GM12878 (cell line): ENCODE results near the gene SLC25A11. TPM values are rescaled to one million over a fixed set of nuclear protein-coding genes. Genes with fewer than 3 reads are reported as not detected.

ENCODE experiments used
- ATAC-seq: fragments of 200-7000 bp; cut with Tn5 transposase; 3 replicates; pipeline ENCODE4 v1.9.1; 2020; ENCODE audit warnings: mild to moderate bottlenecking, moderate library complexity
- BruUV-seq: library from RNA; stranded (reverse); fragments of 400-500 nt; replicated peaks from 2 replicates; lab custom pipeline; 2021; lab: Mats Ljungman, UMichigan
- CTCF ChIA-PET: fragments of 300-600 bp; sonication (Branson Sonifier 250); formaldehyde crosslinking; extraction: SDS; loops from one replicate; lab custom pipeline; 2021; ENCODE audit warnings: inconsistent platforms; lab: Yijun Ruan, JAX
- POLR2A ChIA-PET: fragments of 350-600 bp; formaldehyde crosslinking; extraction: SDS; loops from one replicate; lab custom pipeline; 2021; ENCODE audit warnings: inconsistent platforms; lab: Charles Lee
- RAD21 ChIA-PET: fragments of 300-600 bp; sonication (Branson Sonifier 250); formaldehyde crosslinking; loops from one replicate; lab custom pipeline; 2023; ENCODE audit warnings: antibody characterized with exemption; ENCODE audit not compliant: unreplicated experiment; lab: Charles Lee
- SMC1A ChIA-PET: fragments of 300-600 bp; sonication (Branson Sonifier 250); formaldehyde crosslinking; loops from one replicate; lab custom pipeline; 2023; ENCODE audit not compliant: unreplicated experiment, uncharacterized antibody; lab: Charles Lee
- DNase-seq: peaks from one replicate; pipeline ENCODE4 v3.0.0-alpha.2; 2011; ENCODE audit warnings: low read depth, low spot score
- FAIRE-seq: peaks from 3 replicates; lab custom pipeline; 2011; peaks lifted over from hg19 to GRCh38; lab: Jason Lieb, UNC
- H2AFZ ChIP-seq: 2 replicates; pipeline ENCODE4 v1.6.0; 2011; ENCODE audit warnings: low read depth, low read length, control low read depth; ENCODE audit not compliant: control insufficient read depth
- H3K27ac ChIP-seq: 2 replicates; pipeline ENCODE4 v1.5.1; 2011; ENCODE audit warnings: control low read depth; ENCODE audit not compliant: control insufficient read depth, insufficient read depth
- H3K27me3 ChIP-seq, 2 experiments: replicated peaks in 1 of 2; 2 replicates each; pipeline versions ENCODE4 v1.6.0 to v1.6.1; 2011; ENCODE audit warnings: low read length in 1 of 2; ENCODE audit not compliant: control insufficient read depth in 2 of 2, insufficient read depth in 2 of 2
- H3K36me3 ChIP-seq, 2 experiments: 2 replicates each; pipeline ENCODE4 v1.5.1; 2011; ENCODE audit warnings: low read length in 1 of 2; ENCODE audit not compliant: control insufficient read depth in 2 of 2, insufficient read depth in 2 of 2
- H3K4me1 ChIP-seq: 2 replicates; pipeline ENCODE4 v1.6.1; 2011; ENCODE audit warnings: mild to moderate bottlenecking, low read length, moderate library complexity, mixed read lengths; ENCODE audit not compliant: control insufficient read depth, insufficient read depth
- H3K4me2 ChIP-seq: 2 replicates; pipeline ENCODE4 v1.6.0; 2011; ENCODE audit warnings: control low read depth; ENCODE audit not compliant: control insufficient read depth, insufficient read depth
- H3K4me3 ChIP-seq: fragments of 200-600 bp; sonication (generic); 2 replicates; pipeline ENCODE4 v1.5.1; 2016
- H3K79me2 ChIP-seq: 2 replicates; pipeline ENCODE4 v1.6.0; 2011; ENCODE audit warnings: low read length; ENCODE audit not compliant: control insufficient read depth, insufficient read depth
- H3K9ac ChIP-seq: 2 replicates; pipeline ENCODE4 v1.8.0; 2011; ENCODE audit warnings: low read length, control low read depth, mixed read lengths; ENCODE audit not compliant: control insufficient read depth, insufficient read depth
- H3K9me3 ChIP-seq: replicated peaks from 3 replicates; pipeline ENCODE4 v1.5.1; 2011; ENCODE audit warnings: mild to moderate bottlenecking, low read length; ENCODE audit not compliant: control insufficient read depth, insufficient read depth
- H4K20me1 ChIP-seq: 2 replicates; pipeline ENCODE4 v1.6.0; 2011; ENCODE audit not compliant: control insufficient read depth, insufficient read depth
- ATF2 ChIP-seq: IDR thresholded peaks from 2 replicates; pipeline ENCODE4 v1.6.1; 2012; ENCODE audit warnings: low read length, inconsistent platforms
- BHLHE40 ChIP-seq, 2 experiments: fragments of 450-650 bp in 1 of 2; IDR thresholded peaks; 2 replicates each; pipeline ENCODE4 v1.6.1; 2011 to 2017; ENCODE audit warnings: low read depth in 2 of 2, borderline replicate concordance in 1 of 2, improper control_type of control experiment in 1 of 2, low read length in 1 of 2, mild to moderate bottlenecking in 1 of 2
- CBX3 ChIP-seq: fragments of 200-600 bp; sonication (generic); IDR thresholded peaks from 2 replicates; pipeline ENCODE4 v1.6.1; 2016; ENCODE audit warnings: low read depth, borderline replicate concordance
- CHD1 ChIP-seq: IDR thresholded peaks from 2 replicates; pipeline ENCODE4 v1.6.1; 2012; ENCODE audit warnings: low read depth, low read length, improper control_type of control experiment
- ELK1 ChIP-seq: IDR thresholded peaks from 2 replicates; pipeline ENCODE4 v1.6.1; 2012; ENCODE audit warnings: low read depth, low read length, improper control_type of control experiment
- ETV6 ChIP-seq, 2 experiments: fragments of 450-650 bp in 1 of 2; IDR thresholded peaks in 1 of 2; conservative IDR thresholded peaks in 1 of 2; 2 replicates each; pipeline ENCODE4 v1.6.1; 2014; ENCODE audit warnings: antibody characterized with exemption in 1 of 2, borderline replicate concordance in 1 of 2, low read depth in 1 of 2, mild to moderate bottlenecking in 1 of 2, moderate library complexity in 1 of 2
- LARP7 ChIP-seq: fragments of 450-650 bp; IDR thresholded peaks from 2 replicates; pipeline ENCODE4 v1.6.1; 2017; ENCODE audit warnings: mild to moderate bottlenecking
- MXI1 ChIP-seq: fragments of 150-350 bp; IDR thresholded peaks from 2 replicates; pipeline ENCODE4 v1.6.1; 2011; ENCODE audit warnings: low read depth, mild to moderate bottlenecking, inconsistent platforms, low read length, improper control_type of control experiment
- NKRF ChIP-seq: fragments of 450-650 bp; conservative IDR thresholded peaks from 2 replicates; pipeline ENCODE4 v1.6.1; 2017; ENCODE audit warnings: mild to moderate bottlenecking, moderate library complexity
- POLR2AphosphoS2 ChIP-seq: IDR thresholded peaks from 2 replicates; pipeline ENCODE4 v1.6.1; 2011; ENCODE audit warnings: low read depth, mild to moderate bottlenecking, low read length, improper control_type of control experiment, moderate library complexity
- SMAD1 ChIP-seq: fragments of 450-650 bp; IDR thresholded peaks from 2 replicates; pipeline ENCODE4 v1.6.1; 2018; ENCODE audit warnings: mild to moderate bottlenecking, low read depth; ENCODE audit not compliant: partially characterized antibody
- SPI1 ChIP-seq: IDR thresholded peaks from 2 replicates; pipeline ENCODE4 v1.6.1; 2011; ENCODE audit warnings: low read depth, mild to moderate bottlenecking, low read length, moderate library complexity, borderline replicate concordance; ENCODE audit not compliant: insufficient read depth
- STAT3 ChIP-seq: IDR thresholded peaks from 2 replicates; pipeline ENCODE4 v1.6.1; 2011; ENCODE audit warnings: low read depth, low read length, improper control_type of control experiment
- SUPT20H ChIP-seq: IDR thresholded peaks from 2 replicates; pipeline ENCODE4 v1.6.1; 2011; ENCODE audit warnings: low read depth, mild to moderate bottlenecking, low read length, moderate library complexity, borderline replicate concordance; ENCODE audit not compliant: control insufficient read depth
- TARDBP ChIP-seq: IDR thresholded peaks from 2 replicates; pipeline ENCODE4 v1.6.1; 2016; ENCODE audit warnings: borderline replicate concordance
- USF1 ChIP-seq: IDR thresholded peaks from 2 replicates; pipeline ENCODE4 v1.6.1; 2011; ENCODE audit warnings: borderline replicate concordance, low read depth, mild to moderate bottlenecking, moderate library complexity, mixed read lengths, low read length; ENCODE audit not compliant: insufficient read depth; ENCODE audit errors: extremely low read length
- WRNIP1 ChIP-seq: IDR thresholded peaks from 2 replicates; pipeline ENCODE4 v1.6.1; 2011; ENCODE audit warnings: low read depth, low read length, improper control_type of control experiment, borderline replicate concordance
- YBX1 ChIP-seq: fragments of 450-650 bp; IDR thresholded peaks from 2 replicates; pipeline ENCODE4 v1.6.1; 2016; ENCODE audit warnings: antibody characterized with exemption
- YY1 ChIP-seq: IDR thresholded peaks from 2 replicates; pipeline ENCODE4 v1.6.1; 2011; ENCODE audit warnings: low read depth, mild to moderate bottlenecking, low read length
- ZBED1 ChIP-seq: IDR thresholded peaks from 2 replicates; pipeline ENCODE4 v1.6.1; 2016; ENCODE audit warnings: borderline replicate concordance
- WGBS: methylation state at CpG from one replicate; pipeline ENCODE4 v1.1.6; 2016; ENCODE audit warnings: low lambda C conversion rate; ENCODE audit not compliant: insufficient replicate concordance, insufficient coverage; ENCODE audit errors: missing lambda C conversion rate; 5-methylcytosine and 5-hydroxymethylcytosine counted together
- in situ Hi-C: fragments of 300-500 bp; cut with MboI; formaldehyde crosslinking; loops from 9 replicates; pipeline ENCODE4 v1.14.3; 2018; ENCODE audit warnings: mixed read lengths
- intact Hi-C: fragments of 100-400 bp; cut with micrococcal nuclease; formaldehyde crosslinking; loops from one replicate; pipeline ENCODE4 v1.14.2; 2022; ENCODE audit not compliant: unreplicated experiment
- polyA plus RNA-seq, 11 experiments: library from polyadenylated mRNA; depleted of rRNA in 4 of 11; unstranded in 6 of 11; stranded (reverse) in 5 of 11; fragments of >200 nt; fragmentation: Nextera tagmentation in 4 of 11; fragmentation: Illumina TruSeq in 1 of 11; extraction: Ambion mirVana in 4 of 11; extraction: Trizol in 1 of 11; gene quantifications; 1 replicate in 1 of 11; 2 replicates in 10 of 11; pipeline versions ENCODE4 v1.2.1 to v1.2.3, GENCODE V29; 2011 to 2016; ENCODE audit warnings: inconsistent platforms in 2 of 11, missing spikeins in 2 of 11, low read depth in 1 of 11
- total RNA-seq, 4 experiments: library from RNA; depleted of rRNA in 3 of 4; stranded (reverse); fragments of >200 nt in 3 of 4; fragmentation: Illumina TruSeq in 1 of 4; extraction: Trizol in 1 of 4; gene quantifications; 2 replicates each; pipeline versions ENCODE4 v1.2.1 to v1.2.3, GENCODE V29; 2013 to 2021

SLC25A11 gene
- total and polyA plus RNA-seq, 10 of the 15 experiments (the other 5 are each of a cell fraction or from before 2014, with no cell fraction given), result 5.8 to 142 (median 65.0) TPM

GRCh38 chr17:4933646-4934045 is 6.2 kb downstream of the SLC25A11 start:
- ChIA-PET POLR2A (interaction anchor here (0.7 to 1.3 kb wide), 2 partner anchors 20 to 197 kb away, joined by 3 read pairs; no protein-coding TSS in a partner anchor), CTCF (interaction anchor here (0.9 to 1.3 kb wide), 2 partner anchors 25 to 34 kb away, joined by 4 to 5 read pairs; partner anchors contain the start of gene SPAG7)
- no peak for FAIRE-seq

More at GRCh38 chr17:4933646-4934045, 6.2 kb downstream of the SLC25A11 start:
- in situ Hi-C loops (no loop called here), intact Hi-C loops (no loop called here)
- Histone ChIP-seq H3K36me3 (peaks cover 4 to 14% of the 10 kb centered on the region in 2 experiments; a peak in 3 of 4 replicates), H3K4me1 (peaks cover 29% of the 10 kb centered on the region), H3K4me3 (no peak overlapping the region), H3K79me2 (peaks cover 9% of the 10 kb centered on the region), H4K20me1 (no peaks in the 10 kb centered on the region), H3K9me3 (no peaks in the 10 kb centered on the region), H3K4me2 (no peak overlapping the region), H3K9ac (no peak overlapping the region), H2AFZ (no peak overlapping the region), H3K27ac (no peak overlapping the region), H3K27me3 (no peaks in the 10 kb centered on the region)
- 100% methylated on average over 8 of the region's 16 CpGs for WGBS
- BruUV-seq, result no TSS peak
- ChIA-PET RAD21 (interaction anchor here (1.2 kb wide), 1 partner anchor 34 kb away, joined by 4 read pairs; the partner anchor contains the start of gene SPAG7), SMC1A (no interaction called here)
- no peak for ATAC-seq
- TF ChIP-seq ETV6 (conservative IDR thresholded peaks at IDR 0.05 in 1 of 2, IDR thresholded peaks at IDR 0.05 in 1 of 2; ENCODE audit: borderline replicate concordance in 1 of 2, low read depth in 1 of 2) (no peak), BHLHE40 (IDR thresholded peaks at IDR 0.05; ENCODE audit: borderline replicate concordance in 1 of 2, low read depth in 2 of 2, low read length in 1 of 2) (no peak), SPI1 (no peak), POLR2AphosphoS2 (no peak), LARP7 (no peak), NKRF (no peak), CBX3 (no peak), TARDBP (no peak), STAT3 (no peak), SMAD1 (no peak), USF1 (no peak), MXI1 (no peak), WRNIP1 (no peak), CHD1 (no peak), SUPT20H (no peak), ATF2 (no peak), YY1 (no peak), ELK1 (no peak), YBX1 (no peak), ZBED1 (no peak)
- DNase-seq, result no peak
